HL-60 (cell line): ENCODE results near the gene PROM2.

Experiments
- CTCF ChIP-seq: IDR thresholded peaks from one replicate; pipeline ENCODE4 v1.5.1; 2011; ENCODE audit warnings: low read length, control low read depth, inconsistent platforms; ENCODE audit not compliant: insufficient read depth
- POLR2AphosphoS5 ChIP-seq: IDR thresholded peaks from 2 replicates; pipeline ENCODE4 v1.6.1; 2012; ENCODE audit warnings: low read depth
- REST ChIP-seq: IDR thresholded peaks from 2 replicates; pipeline ENCODE4 v1.6.1; 2012; ENCODE audit warnings: low read depth; ENCODE audit not compliant: insufficient replicate concordance
- SPI1 ChIP-seq: IDR thresholded peaks from 2 replicates; pipeline ENCODE4 v1.6.1; 2012; ENCODE audit warnings: low read depth, mild to moderate bottlenecking, borderline replicate concordance

- TF ChIP-seq REST (no peak), CTCF (no peak), POLR2AphosphoS5 (no peak), SPI1 (no peak)
Measured at GRCh38 chr2:95266781-95267430, 7.3 kb upstream of the PROM2 start.
